Esophagus squamous epithelium (tissue), 5 donors: ENCODE measurements around the gene FRMPD2. TPM values are rescaled to one million over a fixed set of nuclear protein-coding genes. Genes with fewer than 3 reads are reported as not detected.

ENCODE experiments used
- DNase-seq: peaks from one replicate; lab custom pipeline; 2025; lab: John Stamatoyannopoulos, UW
- H3K27ac ChIP-seq, 4 donors: fragments of 200-600 bp; sonication (generic); one replicate each; pipeline ENCODE4 v1.5.1; 2016 to 2019; ENCODE audit warnings: mild to moderate bottlenecking in 1 of 4
- H3K27me3 ChIP-seq, 4 donors: fragments of 200-600 bp; sonication (generic); 1 replicate in 3 of 4; 2 replicates in 1 of 4; pipeline versions ENCODE4 v1.5.1 to v1.6.0; 2017 to 2021; ENCODE audit warnings: antibody characterized with exemption in 1 of 4
- H3K36me3 ChIP-seq, 3 donors: fragments of 200-600 bp; sonication (generic); one replicate each; pipeline ENCODE4 v1.5.1; 2016 to 2019
- H3K4me1 ChIP-seq, 3 donors: fragments of 200-600 bp; sonication (generic); one replicate each; pipeline ENCODE4 v1.5.1; 2017 to 2019
- H3K4me3 ChIP-seq, 4 donors: fragments of 200-600 bp; sonication (generic); 1 replicate in 3 of 4; 2 replicates in 1 of 4; pipeline ENCODE4 v1.5.1; 2016 to 2019; ENCODE audit warnings: mild to moderate bottlenecking in 2 of 4, moderate library complexity in 1 of 4
- H3K9me3 ChIP-seq, 3 donors: fragments of 200-600 bp; sonication (generic); one replicate each; pipeline ENCODE4 v1.5.1; 2016 to 2019
- POLR2A ChIP-seq, 4 donors: fragments of 450-650 bp; IDR thresholded peaks; one replicate each; pipeline ENCODE4 v1.6.1; 2017; ENCODE audit warnings: antibody characterized with exemption in 4 of 4, mild to moderate bottlenecking in 4 of 4, moderate library complexity in 3 of 4
- WGBS, 2 donors: methylation state at CpG; one replicate each; pipeline ENCODE4 v1.1.5; 2018; 5-methylcytosine and 5-hydroxymethylcytosine counted together
- intact Hi-C: fragments of 100-400 bp; cut with DNase I; formaldehyde crosslinking; loops from one replicate; pipeline ENCODE4 v1.15.0; 2022
- total RNA-seq, 4 donors: library from RNA; depleted of rRNA; stranded (reverse); fragments of >200 nt; gene quantifications; one replicate each; pipeline ENCODE4 v1.1.0, GENCODE V29; 2016
- TF ChIP-seq, protein P1 (sequence below), 6 experiments: fragments of 450-650 bp in 4 of 6; fragments of 200-600 bp in 2 of 6; sonication (generic) in 2 of 6; IDR thresholded peaks; one replicate each; pipeline ENCODE4 v1.5.1; 2016 to 2019; ENCODE audit warnings: antibody characterized with exemption in 6 of 6, mild to moderate bottlenecking in 4 of 6, moderate library complexity in 4 of 6
- donor health status: DM: yes; HTN: yes; CAD: no.

Gene FRMPD2
- total RNA-seq, 4 donors from 2014 or later, result not detected

DNA sequence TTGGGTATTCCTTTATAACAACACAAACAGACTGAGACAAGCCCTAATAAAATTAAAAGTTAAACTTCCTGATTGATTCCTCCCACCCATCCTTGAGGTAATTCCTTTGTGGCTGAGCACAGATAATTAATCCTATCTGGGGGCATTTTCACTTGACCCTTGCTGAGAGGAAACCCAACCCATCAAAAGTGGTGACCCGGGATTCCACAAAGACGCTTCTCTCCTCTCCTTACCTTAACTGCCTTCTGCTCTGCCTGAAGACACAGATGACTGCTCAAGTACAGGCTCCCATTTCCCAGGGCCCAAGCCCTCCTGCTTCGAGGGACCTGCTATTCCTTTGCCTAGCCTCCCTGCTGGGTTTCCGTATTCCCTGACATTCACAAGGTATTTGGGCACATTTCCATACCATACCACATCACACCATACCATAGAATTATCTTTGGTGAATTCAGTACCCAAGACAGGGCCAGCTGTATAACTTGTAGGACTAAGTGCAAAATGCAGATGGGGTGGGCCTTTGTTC is 22.1 kb upstream of the FRMPD2 start:
- TF ChIP-seq, protein P1, sequence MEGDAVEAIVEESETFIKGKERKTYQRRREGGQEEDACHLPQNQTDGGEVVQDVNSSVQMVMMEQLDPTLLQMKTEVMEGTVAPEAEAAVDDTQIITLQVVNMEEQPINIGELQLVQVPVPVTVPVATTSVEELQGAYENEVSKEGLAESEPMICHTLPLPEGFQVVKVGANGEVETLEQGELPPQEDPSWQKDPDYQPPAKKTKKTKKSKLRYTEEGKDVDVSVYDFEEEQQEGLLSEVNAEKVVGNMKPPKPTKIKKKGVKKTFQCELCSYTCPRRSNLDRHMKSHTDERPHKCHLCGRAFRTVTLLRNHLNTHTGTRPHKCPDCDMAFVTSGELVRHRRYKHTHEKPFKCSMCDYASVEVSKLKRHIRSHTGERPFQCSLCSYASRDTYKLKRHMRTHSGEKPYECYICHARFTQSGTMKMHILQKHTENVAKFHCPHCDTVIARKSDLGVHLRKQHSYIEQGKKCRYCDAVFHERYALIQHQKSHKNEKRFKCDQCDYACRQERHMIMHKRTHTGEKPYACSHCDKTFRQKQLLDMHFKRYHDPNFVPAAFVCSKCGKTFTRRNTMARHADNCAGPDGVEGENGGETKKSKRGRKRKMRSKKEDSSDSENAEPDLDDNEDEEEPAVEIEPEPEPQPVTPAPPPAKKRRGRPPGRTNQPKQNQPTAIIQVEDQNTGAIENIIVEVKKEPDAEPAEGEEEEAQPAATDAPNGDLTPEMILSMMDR (IDR thresholded peaks at IDR 0.05), result no peak
- TF ChIP-seq POLR2A (IDR thresholded peaks at IDR 0.05), result no peak
- DNase-seq, result no peak
- intact Hi-C loops, result no loop called here
- Histone ChIP-seq H3K27me3 (no peaks in the 10 kb centered on the region), H3K4me3 (no peak overlapping the region), H3K27ac (no peak overlapping the region), H3K4me1 (no peaks in the 10 kb centered on the region), H3K36me3 (no peaks in the 10 kb centered on the region), H3K9me3 (no peaks in the 10 kb centered on the region)
- WGBS, 2 donors, result 73 to 76% methylated on average over 3 to 4 of the region's 4 CpGs

GRCh38 chr10:48294431-48294830 is 19.9 kb upstream of the FRMPD2 start:
- Histone ChIP-seq H3K27me3 (no peaks in the 10 kb centered on the region), H3K36me3 (no peaks in the 10 kb centered on the region), H3K9me3 (no peaks in the 10 kb centered on the region), H3K27ac (no peak overlapping the region), H3K4me3 (no peak overlapping the region), H3K4me1 (peaks cover 0 to 6% (median 0%) of the 10 kb centered on the region in 3 donors)
- intact Hi-C loops, result no loop called here
- WGBS, 2 donors, result 62 to 68% methylated on average over 2 of the region's 2 CpGs
- no peak for DNase-seq
- no peak for TF ChIP-seq POLR2A (IDR thresholded peaks at IDR 0.05)
- TF ChIP-seq, protein P1 (IDR thresholded peaks at IDR 0.05), result no peak

GRCh38 chr10:48292616-48293015 is 18.1 kb upstream of the FRMPD2 start:
- intact Hi-C loops, result no loop called here
- 90 to 95% methylated on average over 3 of the region's 3 CpGs for WGBS, 2 donors
- Histone ChIP-seq H3K27me3 (no peaks in the 10 kb centered on the region), H3K4me1 (peaks cover 5 to 23% (median 5%) of the 10 kb centered on the region in 3 donors), H3K9me3 (no peaks in the 10 kb centered on the region), H3K27ac (no peak overlapping the region), H3K36me3 (no peaks in the 10 kb centered on the region), H3K4me3 (no peak overlapping the region)
- DNase-seq, result no peak
- TF ChIP-seq, protein P1 (IDR thresholded peaks at IDR 0.05), result no peak
- TF ChIP-seq POLR2A (IDR thresholded peaks at IDR 0.05), result no peak

DNA sequence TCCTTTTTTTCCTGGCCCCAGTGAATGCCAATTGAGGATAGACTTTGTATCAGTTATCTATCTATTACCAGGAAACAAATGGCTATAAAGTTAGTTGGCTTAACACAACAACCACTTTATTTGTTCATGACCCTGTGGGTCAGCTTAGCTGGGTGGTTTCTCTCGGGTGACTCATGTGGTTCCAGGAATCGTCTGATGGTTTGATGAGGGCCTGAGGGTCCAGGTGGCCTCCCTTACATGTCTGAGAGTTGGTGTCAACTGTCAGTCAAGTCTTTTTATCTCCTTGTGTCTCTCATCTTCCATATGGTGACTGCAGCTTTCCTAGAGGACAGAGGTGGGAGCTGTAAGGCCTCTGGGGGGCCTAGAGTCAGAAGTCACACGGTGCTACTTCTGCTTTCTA is 16.7 kb upstream of the FRMPD2 start:
- peaks cover 5 to 27% (median 5%) of the 10 kb centered on the region in 3 donors for H3K4me1 ChIP-seq
- intact Hi-C loops, result no loop called here
- TF ChIP-seq, protein P1 (IDR thresholded peaks at IDR 0.05), result no peak
- TF ChIP-seq POLR2A (IDR thresholded peaks at IDR 0.05), result no peak
- no peaks in the 10 kb centered on the region for H3K9me3 ChIP-seq
- H3K4me3 ChIP-seq, result no peak overlapping the region
- no peak for DNase-seq
- H3K36me3 ChIP-seq, result no peaks in the 10 kb centered on the region
- no peak overlapping the region for H3K27ac ChIP-seq
- WGBS, 2 donors, result 60 to 75% methylated on average over 2 to 3 of the region's 3 CpGs
- no peaks in the 10 kb centered on the region for H3K27me3 ChIP-seq

DNA sequence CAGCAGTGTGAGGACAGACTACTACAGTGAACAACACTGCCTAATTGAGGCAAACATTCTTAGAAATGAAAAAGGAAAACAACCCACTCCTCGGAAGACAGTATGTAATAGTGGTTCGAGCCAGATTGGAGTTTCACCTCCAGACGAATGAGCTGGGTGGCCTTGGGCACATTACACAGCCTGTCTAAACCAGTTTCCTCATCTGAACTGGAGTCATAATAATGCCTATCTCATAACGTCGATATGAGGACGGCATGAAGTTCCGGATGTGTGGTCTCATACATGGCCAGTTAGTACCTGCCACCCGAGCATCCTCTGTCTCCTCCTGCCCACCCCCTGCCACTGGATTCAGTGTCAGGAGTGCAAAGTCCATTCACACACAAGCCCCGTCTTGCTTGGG is 15.8 kb upstream of the FRMPD2 start:
- Histone ChIP-seq H3K9me3 (no peaks in the 10 kb centered on the region), H3K27me3 (peaks cover 0 to under 1% (median 0%) of the 10 kb centered on the region in 4 donors), H3K36me3 (no peaks in the 10 kb centered on the region), H3K27ac (no peak overlapping the region), H3K4me3 (no peak overlapping the region), H3K4me1 (peaks cover 5 to 27% (median 5%) of the 10 kb centered on the region in 3 donors)
- TF ChIP-seq, protein P1 (IDR thresholded peaks at IDR 0.05), result no peak
- no peak for DNase-seq
- WGBS, 2 donors, result 82 to 86% methylated on average over 9 of the region's 9 CpGs
- intact Hi-C loops, result no loop called here
